Measurements from ENCODE around the gene IQSEC3.

DNA sequence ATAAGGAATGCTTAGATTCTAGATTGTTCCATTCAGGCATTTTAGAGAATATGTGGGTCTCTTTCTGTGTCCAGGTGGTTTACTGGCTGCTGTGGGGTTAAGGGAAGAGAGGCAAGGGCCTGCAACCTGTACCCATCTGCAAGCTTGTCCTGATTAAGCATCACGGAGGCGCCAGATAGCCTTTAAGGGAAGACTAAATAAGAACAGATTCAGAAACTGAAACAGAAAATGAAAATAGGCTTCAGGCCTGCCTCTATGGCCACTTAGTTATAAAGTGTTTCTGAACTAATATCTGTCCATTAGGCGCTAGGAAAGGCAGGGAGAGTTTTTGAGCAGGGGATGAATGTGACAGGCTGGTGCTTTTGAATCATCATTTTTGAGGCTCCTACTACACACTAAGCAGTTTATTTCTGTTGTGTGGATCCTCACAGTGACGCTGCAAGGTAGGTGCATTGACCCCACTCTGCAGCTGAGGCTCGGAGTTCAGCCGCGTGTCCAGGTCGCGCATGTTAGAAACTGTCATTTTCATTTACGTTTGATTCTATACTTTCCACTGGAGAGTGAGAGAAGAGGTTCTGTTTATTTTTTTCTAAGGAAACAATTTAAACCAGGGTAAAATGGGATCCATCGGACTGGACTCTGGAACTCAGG is 100.0 kb downstream of the IQSEC3 start:
- no peak for TF ChIP-seq POLR2A (IDR thresholded peaks at IDR 0.05)
- TF ChIP-seq CTCF (IDR thresholded peaks at IDR 0.05 in 4 of 5, conservative IDR thresholded peaks at IDR 0.05 in 1 of 5), result no peak
